SK-N-SH treated with all-trans-retinoic acid at 6 μM for 48 hours (cell line): ENCODE results near the gene REPS2.
A peak's percentile ranks its signal among the peaks of the same experiment; 100 is the strongest.

Experiments
- ATAC-seq: fragments of 200-7000 bp; cut with Tn5 transposase; 3 replicates; pipeline ENCODE4 v1.9.1; 2020; ENCODE audit warnings: mild to moderate bottlenecking, moderate library complexity
- ARNTL ChIP-seq: fragments of 450-650 bp; formaldehyde crosslinking; IDR thresholded peaks from 2 replicates; pipeline ENCODE4 v1.5.0; 2020; ENCODE audit warnings: low read depth, mild to moderate bottlenecking, moderate library complexity, borderline replicate concordance
- BACH2 ChIP-seq: fragments of 250-450 bp; sonication (Bioruptor Pico); IDR thresholded peaks from 2 replicates; pipeline ENCODE4 v1.9.0; 2021; ENCODE audit warnings: mild to moderate bottlenecking, borderline replicate concordance
- CREB5 ChIP-seq: fragments of 250-450 bp; sonication (Bioruptor Pico); IDR thresholded peaks from 2 replicates; pipeline ENCODE4 v1.5.1; 2020; ENCODE audit warnings: low read depth, mild to moderate bottlenecking, moderate library complexity
- CSDC2 ChIP-seq: fragments of 250-450 bp; sonication (Bioruptor Pico); IDR thresholded peaks from 2 replicates; pipeline ENCODE4 v1.5.0; 2020; ENCODE audit warnings: mild to moderate bottlenecking, moderate library complexity
- GLIS3 ChIP-seq: fragments of 250-450 bp; sonication (Bioruptor Pico); IDR thresholded peaks from 2 replicates; pipeline ENCODE4 v1.5.0; 2020; ENCODE audit warnings: mild to moderate bottlenecking, moderate library complexity
- ISL1 ChIP-seq: fragments of 250-450 bp; sonication (Bioruptor Pico); IDR thresholded peaks from 2 replicates; pipeline ENCODE4 v2.1.2; 2022; ENCODE audit warnings: mild to moderate bottlenecking, moderate library complexity
- OSR1 ChIP-seq: fragments of 250-450 bp; sonication (Bioruptor Pico); IDR thresholded peaks from 2 replicates; pipeline ENCODE4 v1.8.0; 2022; ENCODE audit warnings: moderate library complexity, mild to moderate bottlenecking, inconsistent platforms
- PPARA ChIP-seq: fragments of 250-450 bp; sonication (Bioruptor Pico); IDR thresholded peaks from 2 replicates; pipeline ENCODE4 v1.5.0; 2020; ENCODE audit warnings: mild to moderate bottlenecking, borderline replicate concordance
- RARB ChIP-seq: fragments of 250-450 bp; sonication (Bioruptor Pico); IDR thresholded peaks from 2 replicates; pipeline ENCODE4 v1.8.0; 2021; ENCODE audit warnings: mild to moderate bottlenecking, moderate library complexity
- SNAI2 ChIP-seq: fragments of 250-450 bp; sonication (Bioruptor Pico); IDR thresholded peaks from 2 replicates; pipeline ENCODE4 v1.5.0; 2020; ENCODE audit warnings: mild to moderate bottlenecking, moderate library complexity
- TCF4 ChIP-seq: fragments of 250-450 bp; sonication (Bioruptor Pico); IDR thresholded peaks from 2 replicates; pipeline ENCODE4 v1.8.0; 2021; ENCODE audit warnings: mild to moderate bottlenecking, moderate library complexity, borderline replicate concordance
- TOX ChIP-seq: fragments of 250-450 bp; sonication (Bioruptor Pico); IDR thresholded peaks from 2 replicates; pipeline ENCODE4 v1.8.0; 2021; ENCODE audit warnings: mild to moderate bottlenecking, moderate library complexity, borderline replicate concordance
- TSHZ2 ChIP-seq: fragments of 250-450 bp; sonication (Bioruptor Pico); IDR thresholded peaks from 2 replicates; pipeline ENCODE4 v1.5.0; 2020; ENCODE audit warnings: mild to moderate bottlenecking, moderate library complexity
- ZC3H10 ChIP-seq: fragments of 250-450 bp; sonication (Bioruptor Pico); IDR thresholded peaks from 2 replicates; pipeline ENCODE4 v1.5.1; 2021; ENCODE audit warnings: mild to moderate bottlenecking, moderate library complexity
- ZFP3 ChIP-seq: fragments of 250-450 bp; sonication (Bioruptor Pico); IDR thresholded peaks from 2 replicates; pipeline ENCODE4 v1.5.0; 2020; ENCODE audit warnings: mild to moderate bottlenecking, moderate library complexity
- ZNF565 ChIP-seq: fragments of 450-650 bp; formaldehyde crosslinking; conservative IDR thresholded peaks from 2 replicates; pipeline ENCODE4 v1.5.0; 2020; ENCODE audit warnings: low read depth, mild to moderate bottlenecking, moderate library complexity
- ZNF70 ChIP-seq: fragments of 450-650 bp; formaldehyde crosslinking; IDR thresholded peaks from 2 replicates; pipeline ENCODE4 v1.5.0; 2020; ENCODE audit warnings: mild to moderate bottlenecking, moderate library complexity
- ZNF8 ChIP-seq: fragments of 450-650 bp; formaldehyde crosslinking; IDR thresholded peaks from 2 replicates; pipeline ENCODE4 v1.5.0; 2020; ENCODE audit warnings: mild to moderate bottlenecking, moderate library complexity
- TF ChIP-seq, protein P1 (sequence below): fragments of 250-450 bp; sonication (Bioruptor Pico); IDR thresholded peaks from 2 replicates; pipeline ENCODE4 v1.5.1; 2021; ENCODE audit warnings: mild to moderate bottlenecking, moderate library complexity
- TF ChIP-seq, protein P2 (sequence below): fragments of 250-450 bp; sonication (Bioruptor Pico); IDR thresholded peaks from 2 replicates; pipeline ENCODE4 v1.8.0; 2020; ENCODE audit warnings: mild to moderate bottlenecking, moderate library complexity, borderline replicate concordance

REPS2 gene

DNA sequence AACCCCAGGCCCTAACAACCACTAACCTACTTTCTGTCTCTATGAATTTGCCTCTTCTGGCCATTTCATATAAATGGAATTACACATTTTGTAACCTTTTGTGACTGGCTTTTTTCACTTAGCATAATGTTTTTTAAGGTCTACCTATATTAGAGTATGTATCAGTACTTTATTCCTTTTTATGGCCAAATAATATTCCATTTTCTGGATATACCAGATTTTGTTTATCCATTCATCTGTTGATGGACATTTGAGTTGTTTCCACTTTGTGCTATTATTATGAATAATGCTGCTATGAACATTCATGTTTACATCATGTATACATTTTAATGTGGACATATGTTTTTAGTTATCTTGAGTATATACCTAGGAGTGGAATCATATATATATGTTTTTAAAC is 35.5 kb downstream of the REPS2 start:
- no peak for ATAC-seq
- peak; percentile 83 for TF ChIP-seq ZNF8
- no peak for TF ChIP-seq PPARA (CRISPR knock-in tag)
- TF ChIP-seq ARNTL (CRISPR knock-in tag), result no peak

- no peak for ATAC-seq
These were observed 36.6 kb downstream of the REPS2 start for GRCh38 chrX:16983051-16983450.

GRCh38 chrX:16985286-16985685 is 38.8 kb downstream of the REPS2 start:
- TF ChIP-seq, protein P1, sequence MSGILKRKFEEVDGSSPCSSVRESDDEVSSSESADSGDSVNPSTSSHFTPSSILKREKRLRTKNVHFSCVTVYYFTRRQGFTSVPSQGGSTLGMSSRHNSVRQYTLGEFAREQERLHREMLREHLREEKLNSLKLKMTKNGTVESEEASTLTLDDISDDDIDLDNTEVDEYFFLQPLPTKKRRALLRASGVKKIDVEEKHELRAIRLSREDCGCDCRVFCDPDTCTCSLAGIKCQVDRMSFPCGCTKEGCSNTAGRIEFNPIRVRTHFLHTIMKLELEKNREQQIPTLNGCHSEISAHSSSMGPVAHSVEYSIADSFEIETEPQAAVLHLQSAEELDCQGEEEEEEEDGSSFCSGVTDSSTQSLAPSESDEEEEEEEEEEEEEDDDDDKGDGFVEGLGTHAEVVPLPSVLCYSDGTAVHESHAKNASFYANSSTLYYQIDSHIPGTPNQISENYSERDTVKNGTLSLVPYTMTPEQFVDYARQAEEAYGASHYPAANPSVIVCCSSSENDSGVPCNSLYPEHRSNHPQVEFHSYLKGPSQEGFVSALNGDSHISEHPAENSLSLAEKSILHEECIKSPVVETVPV, result no peak
- TF ChIP-seq BACH2 (no peak), TCF4 (no peak), OSR1 (no peak), ZNF70 (CRISPR knock-in tag) (no peak), PPARA (CRISPR knock-in tag) (no peak), RARB (CRISPR knock-in tag) (no peak), CREB5 (no peak), ARNTL (CRISPR knock-in tag) (no peak), TOX (no peak), ZNF565 (CRISPR knock-in tag) (no peak), TSHZ2 (CRISPR knock-in tag) (no peak)
- ATAC-seq, result no peak

More at GRCh38 chrX:16983051-16983450, 36.6 kb downstream of the REPS2 start:
- TF ChIP-seq TOX (no peak), ARNTL (CRISPR knock-in tag) (no peak), TSHZ2 (CRISPR knock-in tag) (no peak), GLIS3 (no peak), CSDC2 (no peak), ZC3H10 (CRISPR knock-in tag) (no peak), ZNF70 (CRISPR knock-in tag) (no peak), ZNF565 (CRISPR knock-in tag) (no peak), ISL1 (CRISPR knock-in tag) (no peak), OSR1 (no peak), BACH2 (no peak), ZFP3 (CRISPR knock-in tag) (no peak), ZNF8 (no peak), SNAI2 (no peak), RARB (CRISPR knock-in tag) (no peak), PPARA (CRISPR knock-in tag) (no peak)
- TF ChIP-seq, protein P2, sequence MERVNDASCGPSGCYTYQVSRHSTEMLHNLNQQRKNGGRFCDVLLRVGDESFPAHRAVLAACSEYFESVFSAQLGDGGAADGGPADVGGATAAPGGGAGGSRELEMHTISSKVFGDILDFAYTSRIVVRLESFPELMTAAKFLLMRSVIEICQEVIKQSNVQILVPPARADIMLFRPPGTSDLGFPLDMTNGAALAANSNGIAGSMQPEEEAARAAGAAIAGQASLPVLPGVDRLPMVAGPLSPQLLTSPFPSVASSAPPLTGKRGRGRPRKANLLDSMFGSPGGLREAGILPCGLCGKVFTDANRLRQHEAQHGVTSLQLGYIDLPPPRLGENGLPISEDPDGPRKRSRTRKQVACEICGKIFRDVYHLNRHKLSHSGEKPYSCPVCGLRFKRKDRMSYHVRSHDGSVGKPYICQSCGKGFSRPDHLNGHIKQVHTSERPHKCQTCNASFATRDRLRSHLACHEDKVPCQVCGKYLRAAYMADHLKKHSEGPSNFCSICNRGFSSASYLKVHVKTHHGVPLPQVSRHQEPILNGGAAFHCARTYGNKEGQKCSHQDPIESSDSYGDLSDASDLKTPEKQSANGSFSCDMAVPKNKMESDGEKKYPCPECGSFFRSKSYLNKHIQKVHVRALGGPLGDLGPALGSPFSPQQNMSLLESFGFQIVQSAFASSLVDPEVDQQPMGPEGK (CRISPR knock-in tag), result no peak
- TF ChIP-seq, all 23 proteins: peak for 0
